Left renal pelvis (tissue), 4 donors: ENCODE measurements around the gene LCN2. TPM values are rescaled to one million over a fixed set of nuclear protein-coding genes. Genes with fewer than 3 reads are reported as not detected.
"Not testable (repeated sequence)": the region's sequence is repeated elsewhere in the genome, so short reads cannot be mapped to it uniquely, and the experiment has no call there.

Experiments used
- DNase-seq, 4 donors: peaks; one replicate each; pipeline ENCODE4 v3.0.0-alpha.2; 2013; ENCODE audit warnings: low read depth in 4 of 4, low spot score in 3 of 4
- polyA plus RNA-seq, 4 donors: library from polyadenylated mRNA; unstranded; fragments of 120-200 nt; gene quantifications; one replicate each; pipeline ENCODE4 v1.2.1, GENCODE V29; 2013; ENCODE audit not compliant: insufficient read length in 4 of 4

The LCN2 gene
- polyA plus RNA-seq, result 1 to 10 TPM in 2 of 4 donors, under 1 TPM in 1, not detected in 1; 0.80 to 4.6 (median 1.3) TPM

- DNase-seq, result no peak
Observed at GRCh38 chr9:128149001-128149701, at the start of gene LCN2. Gene LCN2 (plus strand): TSS chr9:128149453. CDS start chr9:128149526, 73 bp downstream.

GRCh38 chr9:128099932-128100491 is 49.2 kb upstream of the LCN2 start:
- no peak for DNase-seq

GRCh38 chr9:128100581-128100980 is 48.7 kb upstream of the LCN2 start:
- no peak for DNase-seq

GRCh38 chr9:128101231-128101661 is 48.0 kb upstream of the LCN2 start:
- no peak for DNase-seq

GRCh38 chr9:128101690-128102089 is 47.6 kb upstream of the LCN2 start:
- DNase-seq, result no peak

GRCh38 chr9:128102196-128102595 is 47.1 kb upstream of the LCN2 start:
- no peak for DNase-seq

GRCh38 chr9:128102861-128103588 is 46.2 kb upstream of the LCN2 start:
- no peak for DNase-seq

- DNase-seq, result no peak
Observed at GRCh38 chr9:128103589-128103962, 45.7 kb upstream of the LCN2 start.

- DNase-seq, result no peak
Observed at GRCh38 chr9:128104171-128104618, 45.1 kb upstream of the LCN2 start.

GRCh38 chr9:128105538-128106175 is 43.6 kb upstream of the LCN2 start:
- DNase-seq, result no peak

- no peak for DNase-seq
Observed at GRCh38 chr9:128106181-128106939, 42.9 kb upstream of the LCN2 start.

- no peak for DNase-seq
Observed at GRCh38 chr9:128106940-128107467, 42.2 kb upstream of the LCN2 start.

GRCh38 chr9:128107468-128108268 is 41.6 kb upstream of the LCN2 start:
- no peak for DNase-seq

GRCh38 chr9:128108269-128109049 is 40.8 kb upstream of the LCN2 start:
- no peak for DNase-seq

- no peak for DNase-seq
Observed at GRCh38 chr9:128109050-128109709, 40.1 kb upstream of the LCN2 start.

- not testable (repeated sequence) for DNase-seq
Observed at GRCh38 chr9:128111726-128112125, 37.5 kb upstream of the LCN2 start.

GRCh38 chr9:128113526-128114325 is 35.5 kb upstream of the LCN2 start:
- DNase-seq, result no peak
